Vagina (tissue), 2 donors: Measurements from ENCODE around the gene FAM107B.

Experiments
- POLR2A ChIP-seq, 2 donors: fragments of 450-650 bp; IDR thresholded peaks; one replicate each; pipeline ENCODE4 v1.6.1; 2017; ENCODE audit warnings: antibody characterized with exemption in 2 of 2, mild to moderate bottlenecking in 2 of 2, moderate library complexity in 2 of 2
- POLR2AphosphoS5 ChIP-seq, 2 donors: sonication (generic); formaldehyde crosslinking; IDR thresholded peaks; one replicate each; pipeline ENCODE4 v1.9.0; 2017; ENCODE audit warnings: antibody characterized with exemption in 2 of 2, mild to moderate bottlenecking in 2 of 2, low read depth in 1 of 2; ENCODE audit not compliant: insufficient read depth in 1 of 2
- TF ChIP-seq, protein P1 (sequence below), 3 experiments: fragments of 450-650 bp in 2 of 3; fragments of 200-600 bp in 1 of 3; sonication (generic) in 1 of 3; IDR thresholded peaks; one replicate each; pipeline ENCODE4 v1.5.1; 2017 to 2019; ENCODE audit warnings: antibody characterized with exemption in 3 of 3, mild to moderate bottlenecking in 2 of 3, moderate library complexity in 2 of 3

DNA sequence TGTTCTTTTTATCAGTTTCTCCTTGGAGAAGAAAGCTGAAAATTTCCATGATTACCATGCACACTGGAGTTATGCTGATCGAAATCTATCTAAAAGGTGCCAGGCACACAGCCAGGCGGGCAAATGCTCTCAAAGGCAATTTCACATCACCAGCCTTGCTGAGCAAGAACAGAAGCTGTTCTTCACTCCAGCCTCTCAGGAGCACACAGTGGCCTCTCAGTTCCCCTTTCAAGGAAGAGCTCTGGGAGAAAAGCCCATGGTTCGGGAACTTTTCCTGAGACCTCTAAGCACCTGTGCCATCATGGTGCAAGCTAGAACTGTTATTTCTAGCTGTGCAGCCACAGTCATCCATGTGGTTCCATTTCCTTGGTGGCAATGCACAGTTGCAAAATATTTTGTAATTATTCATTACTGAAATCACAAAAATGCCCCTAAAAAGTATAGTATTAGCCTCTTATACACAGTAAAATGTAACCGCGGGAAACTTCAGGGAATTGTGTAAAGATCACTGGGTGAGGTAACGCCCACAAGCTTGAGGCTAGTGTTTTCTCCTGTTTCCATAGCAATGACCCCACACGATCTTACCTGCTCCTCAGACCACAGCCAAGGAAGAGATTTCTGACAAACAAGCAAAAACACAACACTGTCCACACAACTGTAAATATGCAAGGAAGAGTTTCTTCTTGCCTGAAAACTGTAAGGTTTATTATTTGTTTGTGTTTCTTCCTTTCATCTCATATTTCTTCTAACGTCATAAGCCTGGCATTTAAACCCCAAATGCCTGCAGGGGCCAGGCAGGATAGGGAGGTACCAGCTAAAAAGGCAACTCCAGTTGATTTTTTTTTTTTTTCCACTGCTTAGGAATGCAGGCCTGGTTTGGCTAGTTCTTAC is 121.2 kb downstream of the FAM107B start:
- TF ChIP-seq, protein P1, sequence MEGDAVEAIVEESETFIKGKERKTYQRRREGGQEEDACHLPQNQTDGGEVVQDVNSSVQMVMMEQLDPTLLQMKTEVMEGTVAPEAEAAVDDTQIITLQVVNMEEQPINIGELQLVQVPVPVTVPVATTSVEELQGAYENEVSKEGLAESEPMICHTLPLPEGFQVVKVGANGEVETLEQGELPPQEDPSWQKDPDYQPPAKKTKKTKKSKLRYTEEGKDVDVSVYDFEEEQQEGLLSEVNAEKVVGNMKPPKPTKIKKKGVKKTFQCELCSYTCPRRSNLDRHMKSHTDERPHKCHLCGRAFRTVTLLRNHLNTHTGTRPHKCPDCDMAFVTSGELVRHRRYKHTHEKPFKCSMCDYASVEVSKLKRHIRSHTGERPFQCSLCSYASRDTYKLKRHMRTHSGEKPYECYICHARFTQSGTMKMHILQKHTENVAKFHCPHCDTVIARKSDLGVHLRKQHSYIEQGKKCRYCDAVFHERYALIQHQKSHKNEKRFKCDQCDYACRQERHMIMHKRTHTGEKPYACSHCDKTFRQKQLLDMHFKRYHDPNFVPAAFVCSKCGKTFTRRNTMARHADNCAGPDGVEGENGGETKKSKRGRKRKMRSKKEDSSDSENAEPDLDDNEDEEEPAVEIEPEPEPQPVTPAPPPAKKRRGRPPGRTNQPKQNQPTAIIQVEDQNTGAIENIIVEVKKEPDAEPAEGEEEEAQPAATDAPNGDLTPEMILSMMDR (IDR thresholded peaks at IDR 0.05): no peak
- TF ChIP-seq POLR2AphosphoS5 (IDR thresholded peaks at IDR 0.05; ENCODE audit: insufficient read depth in 1 of 2, low read depth in 1 of 2) (no peak), POLR2A (IDR thresholded peaks at IDR 0.05) (no peak)
